Measurements from ENCODE around the gene SRGAP2. TPM values are rescaled to one million over a fixed set of nuclear protein-coding genes. Genes with fewer than 3 reads are reported as not detected.
"Not testable (repeated sequence)": the region's sequence is repeated elsewhere in the genome, so short reads cannot be mapped to it uniquely, and the experiment has no call there.

The SRGAP2 gene
- total RNA-seq, 2 experiments from 2014 or later, result 124 to 130 TPM

DNA sequence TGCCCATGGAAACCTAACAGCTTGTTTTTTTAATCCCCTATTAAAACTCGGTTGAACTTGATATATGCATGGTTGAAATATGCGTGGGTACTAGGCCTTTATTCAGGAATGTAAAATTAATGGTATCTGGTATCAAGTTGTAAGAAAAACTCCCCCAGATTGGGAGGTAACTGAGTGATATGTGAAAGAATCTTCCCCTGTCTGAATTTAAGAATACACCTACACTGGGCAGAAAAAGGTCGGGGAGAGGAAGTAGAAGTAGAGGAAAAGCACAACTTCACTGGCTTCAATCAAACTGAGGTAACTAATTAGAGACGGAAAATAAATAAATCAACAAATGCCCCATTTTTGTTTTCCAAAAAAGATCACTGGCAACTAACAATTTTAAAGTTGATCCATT lies 16.5 kb upstream of the SRGAP2 start:
- H3K27me3 Mint-ChIP-seq; CTCF ChIA-PET; H3K4me3 Mint-ChIP-seq; ATAC-seq; DNase-seq; H3K9me3 Mint-ChIP-seq (ENCODE audit: low read depth); H3K4me1 Mint-ChIP-seq; H3K36me3 Mint-ChIP-seq; H3K27ac Mint-ChIP-seq: not testable (repeated sequence)

- H3K36me3 Mint-ChIP-seq; H3K27me3 Mint-ChIP-seq; H3K4me1 Mint-ChIP-seq; H3K4me3 Mint-ChIP-seq; H3K9me3 Mint-ChIP-seq (ENCODE audit: low read depth); ATAC-seq; DNase-seq; H3K27ac Mint-ChIP-seq; CTCF ChIA-PET: not testable (repeated sequence)
Measured at GRCh38 chr1:206195182-206195581, 8.2 kb upstream of the SRGAP2 start.

GRCh38 chr1:206196748-206197424 lies 6.5 kb upstream of the SRGAP2 start:
- DNase-seq; H3K36me3 Mint-ChIP-seq; H3K9me3 Mint-ChIP-seq (ENCODE audit: low read depth); H3K4me3 Mint-ChIP-seq; H3K4me1 Mint-ChIP-seq; ATAC-seq; H3K27me3 Mint-ChIP-seq; H3K27ac Mint-ChIP-seq; CTCF ChIA-PET: not testable (repeated sequence)

- H3K4me1 Mint-ChIP-seq; H3K9me3 Mint-ChIP-seq (ENCODE audit: low read depth); H3K27me3 Mint-ChIP-seq; CTCF ChIA-PET; H3K36me3 Mint-ChIP-seq: not testable (repeated sequence)
- Mint-ChIP-seq H3K27ac (peak within 1 kb of the TSS; percentile 79), H3K4me3 (peak within 1 kb of the TSS; percentile 76)
- peak; percentile 88 for ATAC-seq
- peak; percentile 99 for DNase-seq
Measured at GRCh38 chr1:206202789-206203363, 465 bp upstream of the SRGAP2 start, which contains the start of gene FAM72A. FAM72A (minus strand) TSS chr1:206202839; CDS start chr1:206202025, 814 bp downstream.

GRCh38 chr1:206204159-206204511 lies 794 bp downstream of the SRGAP2 start:
- H3K27ac Mint-ChIP-seq; ATAC-seq; H3K4me1 Mint-ChIP-seq; DNase-seq; H3K27me3 Mint-ChIP-seq; CTCF ChIA-PET; H3K36me3 Mint-ChIP-seq; H3K9me3 Mint-ChIP-seq (ENCODE audit: low read depth): not testable (repeated sequence)
- peak overlapping the region; percentile 63 for H3K4me3 Mint-ChIP-seq

DNA sequence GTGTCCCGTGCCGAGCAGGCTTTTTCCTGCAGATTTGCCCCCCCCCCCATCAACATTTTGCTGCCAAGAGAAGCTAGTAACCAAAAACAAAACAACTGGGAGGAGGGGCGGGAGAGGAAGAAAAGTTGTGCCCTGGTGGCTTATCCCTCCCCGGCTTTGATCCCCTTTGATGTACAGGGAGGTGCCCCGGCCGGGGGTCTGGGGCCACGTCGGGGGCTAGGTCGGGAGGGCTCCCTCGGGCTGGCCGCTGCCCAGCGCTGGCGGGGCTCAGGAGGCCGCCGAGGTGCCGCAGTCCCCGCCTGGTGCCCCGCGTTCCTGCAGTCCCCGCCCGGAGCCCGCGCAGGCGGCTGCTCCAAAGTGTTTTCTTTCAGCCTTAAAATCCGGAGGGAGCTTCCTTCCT lies 1.5 kb downstream of the SRGAP2 start:
- H3K9me3 Mint-ChIP-seq (ENCODE audit: low read depth); ATAC-seq; DNase-seq; CTCF ChIA-PET; H3K27me3 Mint-ChIP-seq; H3K4me1 Mint-ChIP-seq; H3K36me3 Mint-ChIP-seq: not testable (repeated sequence)
- peak overlapping the region; percentile 82 for H3K4me3 Mint-ChIP-seq
- peak overlapping the region; percentile 79 for H3K27ac Mint-ChIP-seq

GRCh38 chr1:206205569-206205968 lies 2.2 kb downstream of the SRGAP2 start:
- DNase-seq; H3K4me1 Mint-ChIP-seq; CTCF ChIA-PET; H3K36me3 Mint-ChIP-seq; ATAC-seq; H3K27me3 Mint-ChIP-seq; H3K27ac Mint-ChIP-seq; H3K9me3 Mint-ChIP-seq (ENCODE audit: low read depth); H3K4me3 Mint-ChIP-seq: not testable (repeated sequence)

GRCh38 chr1:206210802-206211201 lies 7.5 kb downstream of the SRGAP2 start:
- H3K36me3 Mint-ChIP-seq; H3K27ac Mint-ChIP-seq; ATAC-seq; H3K9me3 Mint-ChIP-seq (ENCODE audit: low read depth); H3K4me3 Mint-ChIP-seq; H3K4me1 Mint-ChIP-seq; DNase-seq; CTCF ChIA-PET; H3K27me3 Mint-ChIP-seq: not testable (repeated sequence)

DNA sequence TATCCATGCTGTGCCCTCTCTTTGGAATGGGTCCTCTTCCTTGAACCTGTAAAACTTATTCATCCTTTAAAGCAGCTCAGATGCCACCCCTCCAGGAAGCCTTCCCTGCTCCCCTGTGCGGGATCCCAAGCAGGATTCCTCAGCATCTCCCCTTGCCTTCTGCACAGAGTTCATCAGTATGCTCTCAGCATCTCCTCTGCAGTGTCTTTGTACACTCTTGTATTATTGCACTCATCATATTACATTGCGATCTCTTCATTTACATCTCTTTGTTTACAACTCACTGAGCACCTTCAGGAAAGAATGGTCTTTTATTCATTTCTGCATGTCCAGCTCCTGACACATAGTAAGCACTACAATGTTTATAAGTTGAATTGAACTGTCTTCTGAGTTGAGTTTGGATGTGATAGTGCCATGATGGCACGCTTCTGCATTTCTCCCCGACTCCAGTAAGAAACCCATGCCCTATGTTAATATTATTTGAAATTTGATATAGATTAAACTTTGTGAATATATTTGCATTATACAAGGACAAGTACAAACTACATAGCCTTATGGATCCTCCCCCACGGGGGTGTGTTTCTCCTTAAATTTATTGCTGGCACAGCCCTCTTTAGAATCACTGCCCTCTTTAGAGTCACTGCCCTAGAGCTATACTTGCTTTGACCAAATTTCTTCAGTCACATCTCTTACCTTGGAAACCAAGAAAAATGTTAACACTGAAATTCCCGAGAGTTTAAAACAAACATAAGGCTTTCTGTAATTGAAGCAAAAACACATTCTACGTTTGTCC lies 12.5 kb downstream of the SRGAP2 start:
- CTCF ChIA-PET, H3K4me1 Mint-ChIP-seq: not testable (repeated sequence)

GRCh38 chr1:206218285-206218684 lies 14.9 kb downstream of the SRGAP2 start:
- ATAC-seq, result not testable (repeated sequence)

More for the DNA sequence above, 12.5 kb downstream of the SRGAP2 start:
- H3K27me3 Mint-ChIP-seq; H3K9me3 Mint-ChIP-seq (ENCODE audit: low read depth); ATAC-seq; H3K36me3 Mint-ChIP-seq; H3K4me3 Mint-ChIP-seq; H3K27ac Mint-ChIP-seq; DNase-seq: not testable (repeated sequence)

GRCh38 chr1:206218765-206219164 lies 15.4 kb downstream of the SRGAP2 start:
- ATAC-seq, CTCF ChIA-PET, H3K27ac Mint-ChIP-seq: not testable (repeated sequence)

More at GRCh38 chr1:206218285-206218684, 14.9 kb downstream of the SRGAP2 start:
- H3K9me3 Mint-ChIP-seq (ENCODE audit: low read depth); DNase-seq; H3K4me3 Mint-ChIP-seq; H3K36me3 Mint-ChIP-seq; H3K27me3 Mint-ChIP-seq; H3K27ac Mint-ChIP-seq; CTCF ChIA-PET; H3K4me1 Mint-ChIP-seq: not testable (repeated sequence)

GRCh38 chr1:206219514-206220331 lies 16.4 kb downstream of the SRGAP2 start:
- H3K9me3 Mint-ChIP-seq (ENCODE audit: low read depth); H3K4me1 Mint-ChIP-seq; CTCF ChIA-PET; H3K4me3 Mint-ChIP-seq; H3K36me3 Mint-ChIP-seq; ATAC-seq; DNase-seq; H3K27me3 Mint-ChIP-seq; H3K27ac Mint-ChIP-seq: not testable (repeated sequence)

More at GRCh38 chr1:206218765-206219164, 15.4 kb downstream of the SRGAP2 start:
- H3K27me3 Mint-ChIP-seq; H3K36me3 Mint-ChIP-seq; H3K4me3 Mint-ChIP-seq; DNase-seq; H3K9me3 Mint-ChIP-seq (ENCODE audit: low read depth); H3K4me1 Mint-ChIP-seq: not testable (repeated sequence)

GRCh38 chr1:206220332-206221000 lies 17.1 kb downstream of the SRGAP2 start:
- ATAC-seq; H3K27me3 Mint-ChIP-seq; H3K4me3 Mint-ChIP-seq; H3K4me1 Mint-ChIP-seq; H3K27ac Mint-ChIP-seq; DNase-seq; H3K9me3 Mint-ChIP-seq (ENCODE audit: low read depth); CTCF ChIA-PET; H3K36me3 Mint-ChIP-seq: not testable (repeated sequence)
